GM12891 (cell line): ENCODE measurements around the gene ATF2.
"Not testable (repeated sequence)": the region's sequence is repeated elsewhere in the genome, so short reads cannot be mapped to it uniquely, and the experiment has no call there.

Experiments used
- DNase-seq: peaks from one replicate; pipeline ENCODE4 v3.0.0; 2011; ENCODE audit warnings: low spot score; ENCODE audit not compliant: insufficient read length
- FAIRE-seq: peaks from 2 replicates; lab custom pipeline; 2011; peaks lifted over from hg19 to GRCh38; lab: Jason Lieb, UNC
- PAX5 ChIP-seq: IDR thresholded peaks from 2 replicates; pipeline ENCODE4 v1.6.1; 2011; ENCODE audit warnings: low read length, moderate library complexity, mild to moderate bottlenecking; ENCODE audit not compliant: insufficient read depth, severe bottlenecking
- POLR2A ChIP-seq: IDR thresholded peaks from 2 replicates; pipeline ENCODE4 v1.6.1; 2011; ENCODE audit warnings: low read depth, low read length, control low read depth
- POLR2AphosphoS5 ChIP-seq: IDR thresholded peaks from 2 replicates; pipeline ENCODE4 v1.6.1; 2011; ENCODE audit warnings: low read depth, low read length, control low read depth
- POU2F2 ChIP-seq: IDR thresholded peaks from 2 replicates; pipeline ENCODE4 v1.6.1; 2011; ENCODE audit warnings: low read depth, mild to moderate bottlenecking, control low read depth, low read length, moderate library complexity
- SPI1 ChIP-seq: IDR thresholded peaks from 2 replicates; pipeline ENCODE4 v1.6.1; 2011; ENCODE audit warnings: low read depth, low read length, control low read depth
- TAF1 ChIP-seq: IDR thresholded peaks from 2 replicates; pipeline ENCODE4 v1.6.1; 2011; ENCODE audit warnings: low read depth, low read length, control low read depth

Gene ATF2

DNA sequence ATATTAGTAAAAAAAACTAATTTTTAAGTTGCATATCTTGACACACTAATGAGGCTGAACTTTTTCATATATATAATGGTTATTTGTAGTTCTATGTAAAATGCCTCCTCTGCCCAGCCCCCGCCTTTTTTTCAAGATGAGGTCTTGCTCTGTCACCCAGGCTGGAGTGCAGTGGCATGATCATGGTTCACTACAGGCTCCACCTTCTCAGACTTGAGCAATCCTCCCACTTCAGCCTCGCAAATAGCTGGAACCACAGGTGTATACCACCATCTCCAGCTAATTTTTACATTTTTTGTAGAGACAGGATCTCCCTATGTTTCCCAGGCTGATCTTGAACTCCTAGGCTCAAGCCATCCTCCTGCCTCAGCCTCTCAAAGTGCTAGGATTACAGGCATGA lies 24.3 kb downstream of the ATF2 start:
- TF ChIP-seq TAF1 (no peak), POU2F2 (no peak), POLR2AphosphoS5 (no peak), POLR2A (no peak), PAX5 (no peak), SPI1 (no peak)
- DNase-seq (no peak), FAIRE-seq (no peak)

DNA sequence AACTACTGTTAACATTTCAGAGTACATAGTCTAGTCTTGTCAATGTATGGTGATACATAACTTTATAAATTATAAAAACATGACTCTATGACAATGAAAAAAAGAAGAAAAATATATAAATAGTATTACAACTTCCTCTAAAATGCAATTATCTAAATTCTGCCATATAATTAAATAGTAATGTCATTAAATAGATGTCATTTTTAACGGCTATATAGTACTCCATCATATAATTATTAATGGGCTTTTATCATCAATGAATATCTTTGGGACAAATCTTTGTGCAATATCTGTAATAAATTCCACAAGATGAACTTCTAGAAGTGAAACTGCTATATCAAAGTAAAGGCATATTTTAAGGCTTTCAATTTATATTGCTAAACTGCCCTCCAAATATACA lies 24.8 kb downstream of the ATF2 start:
- FAIRE-seq (no peak), DNase-seq (no peak)
- TF ChIP-seq PAX5: no peak
- TF ChIP-seq POLR2A: no peak
- TF ChIP-seq SPI1: no peak
- no peak for TF ChIP-seq POU2F2
- no peak for TF ChIP-seq POLR2AphosphoS5
- TF ChIP-seq TAF1: no peak

DNA sequence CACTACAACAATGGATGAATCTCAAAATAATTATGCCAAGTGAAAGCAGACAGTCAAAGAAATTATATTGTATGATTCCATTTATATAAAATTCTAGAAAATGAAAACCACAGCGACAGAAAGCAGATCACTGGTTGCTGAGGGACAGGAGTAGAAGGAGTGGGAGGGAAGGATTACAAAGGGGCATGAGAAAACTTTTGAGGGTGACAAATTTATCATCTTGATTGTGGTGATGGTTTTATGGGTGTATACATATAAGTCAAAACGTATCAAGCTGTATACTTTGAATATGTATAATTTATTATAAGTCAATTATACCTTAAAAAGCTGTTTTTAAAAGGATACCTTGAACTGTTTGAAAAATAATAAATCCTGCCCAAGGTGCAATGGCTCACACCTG lies 27.7 kb downstream of the ATF2 start:
- TF ChIP-seq POLR2AphosphoS5 (no peak), SPI1 (no peak), PAX5 (no peak), POU2F2 (no peak), POLR2A (no peak), TAF1 (no peak)
- FAIRE-seq (no peak), DNase-seq (no peak)

DNA sequence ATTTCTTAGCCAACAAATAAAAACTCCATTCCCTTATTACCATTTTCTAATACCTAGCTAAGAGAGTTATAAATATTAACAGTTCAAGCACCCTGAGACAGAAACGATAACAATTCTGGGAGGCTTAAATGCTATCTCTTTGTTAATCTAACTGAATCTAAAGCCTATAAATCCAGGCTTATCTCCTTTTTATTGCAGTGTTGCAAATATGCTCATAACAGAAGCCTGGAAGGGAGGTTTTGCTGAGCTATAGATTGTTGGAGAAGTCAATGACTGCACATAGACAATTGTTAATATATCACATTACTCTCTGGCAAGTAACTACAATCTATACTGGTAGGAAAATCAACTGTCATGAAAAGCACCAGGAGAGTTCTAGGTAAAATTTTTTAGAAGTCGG lies 30.2 kb downstream of the ATF2 start:
- FAIRE-seq (no peak), DNase-seq (no peak)
- no peak for TF ChIP-seq SPI1
- TF ChIP-seq POLR2AphosphoS5: no peak
- no peak for TF ChIP-seq POU2F2
- no peak for TF ChIP-seq POLR2A
- no peak for TF ChIP-seq TAF1
- no peak for TF ChIP-seq PAX5

DNA sequence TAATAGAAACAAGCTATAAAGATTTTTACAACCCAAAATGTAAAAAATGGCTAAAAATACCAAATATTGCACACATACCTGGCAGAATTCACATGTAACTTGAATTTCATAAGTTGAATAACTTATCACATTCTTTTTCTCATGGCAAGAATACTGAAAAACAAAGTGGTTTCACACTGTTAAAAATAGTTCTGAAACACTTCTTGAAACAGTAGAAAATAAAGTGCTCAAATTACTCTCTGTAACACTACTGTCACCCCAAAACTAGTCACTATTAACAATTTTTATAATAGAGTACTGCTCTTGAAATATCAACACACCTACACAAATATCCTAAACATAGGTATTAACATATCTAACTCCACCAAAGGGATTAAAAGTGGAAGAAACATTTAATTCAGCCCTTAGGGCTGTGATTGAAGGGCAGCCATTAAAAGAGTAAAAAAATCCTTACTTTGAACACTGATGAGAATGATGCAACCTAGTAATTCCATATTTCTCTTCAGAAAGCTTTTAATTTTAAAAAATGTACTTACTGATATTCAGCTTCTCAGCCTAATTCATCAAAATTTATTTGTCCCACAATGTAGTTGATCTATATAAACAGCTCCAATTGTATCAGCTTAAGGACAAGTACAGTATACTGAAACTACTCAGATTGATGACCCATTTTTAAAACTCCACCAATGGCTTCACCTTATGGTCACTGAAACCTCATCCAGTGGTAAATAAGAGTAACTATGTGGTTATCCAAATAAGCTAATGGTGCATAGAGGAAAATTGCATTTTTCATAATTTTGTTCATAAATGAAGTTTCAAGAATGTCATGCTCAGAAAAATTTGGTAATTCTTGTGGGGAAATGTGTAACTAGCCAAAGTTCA lies 31.4 kb downstream of the ATF2 start:
- no peak for DNase-seq
- peak; percentile 78 for FAIRE-seq
- no peak for TF ChIP-seq SPI1
- TF ChIP-seq POU2F2: no peak
- no peak for TF ChIP-seq POLR2AphosphoS5
- TF ChIP-seq TAF1: no peak

DNA sequence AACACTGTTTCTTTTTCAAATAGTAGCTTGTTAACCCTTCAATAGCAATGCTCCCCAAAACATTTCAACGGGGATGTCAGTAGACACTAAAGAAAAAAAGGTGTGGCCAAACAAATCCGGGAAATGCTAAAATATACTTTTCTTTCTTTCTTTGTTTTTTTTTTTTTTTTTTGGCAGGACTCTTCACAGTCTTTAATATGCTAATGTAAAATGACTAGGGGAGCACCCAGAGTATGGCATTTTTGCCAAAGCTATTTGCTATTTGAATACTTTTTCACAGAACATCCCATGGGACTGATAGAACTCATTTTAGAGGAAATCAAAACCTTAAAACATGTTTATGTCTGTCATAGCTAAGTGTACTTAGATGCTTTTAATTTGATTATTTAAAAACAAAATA lies 32.1 kb downstream of the ATF2 start:
- FAIRE-seq (peak; percentile 48), DNase-seq (no peak)
- TF ChIP-seq POU2F2 (no peak), SPI1 (no peak), TAF1 (no peak), PAX5 (no peak), POLR2AphosphoS5 (no peak), POLR2A (no peak)

DNA sequence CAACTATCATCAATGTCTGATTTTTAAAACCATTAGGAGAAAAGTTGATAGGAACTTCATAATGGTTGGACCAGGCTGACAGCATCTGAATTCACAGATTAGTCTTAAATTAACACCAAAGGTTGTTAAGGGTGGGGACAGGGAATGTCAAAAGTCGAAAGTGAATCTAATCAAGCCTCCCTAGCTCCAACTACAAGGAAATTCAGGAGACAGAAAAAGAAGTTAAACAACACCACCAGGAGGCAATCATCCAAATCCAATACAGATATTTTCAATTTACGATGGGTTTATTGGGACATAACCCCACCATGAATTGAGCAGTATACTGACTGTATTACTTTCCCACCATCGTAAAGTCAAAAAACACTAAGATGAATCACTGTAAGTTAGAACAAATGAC lies 32.8 kb downstream of the ATF2 start:
- no peak for DNase-seq
- no peak for TF ChIP-seq POU2F2
- no peak for TF ChIP-seq POLR2A
- TF ChIP-seq TAF1: no peak
- no peak for TF ChIP-seq SPI1
- TF ChIP-seq POLR2AphosphoS5: no peak
- TF ChIP-seq PAX5: no peak
- peak; percentile 9 for FAIRE-seq

DNA sequence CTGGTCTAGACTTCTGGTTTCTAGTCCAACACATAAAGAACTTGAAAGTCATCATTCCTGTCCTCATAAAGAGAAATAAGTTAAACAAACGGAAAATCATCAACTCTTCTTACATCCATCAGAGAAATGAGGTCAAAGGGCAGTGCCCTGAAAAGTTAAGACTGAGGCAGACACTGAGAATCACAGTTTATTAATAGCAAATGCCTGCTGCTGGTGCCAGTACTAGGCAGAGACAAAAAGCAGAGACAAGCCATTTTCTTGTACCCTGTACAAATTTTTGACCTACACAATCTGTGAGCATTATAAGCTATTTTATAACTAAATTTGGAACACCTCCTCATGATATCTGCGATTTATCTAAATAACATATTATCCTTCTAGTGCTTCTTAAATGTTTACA lies 36.8 kb downstream of the ATF2 start:
- TF ChIP-seq POLR2A: no peak
- TF ChIP-seq PAX5: no peak
- no peak for TF ChIP-seq POU2F2
- no peak for TF ChIP-seq POLR2AphosphoS5
- TF ChIP-seq TAF1: no peak
- no peak for TF ChIP-seq SPI1
- FAIRE-seq (no peak), DNase-seq (no peak)

DNA sequence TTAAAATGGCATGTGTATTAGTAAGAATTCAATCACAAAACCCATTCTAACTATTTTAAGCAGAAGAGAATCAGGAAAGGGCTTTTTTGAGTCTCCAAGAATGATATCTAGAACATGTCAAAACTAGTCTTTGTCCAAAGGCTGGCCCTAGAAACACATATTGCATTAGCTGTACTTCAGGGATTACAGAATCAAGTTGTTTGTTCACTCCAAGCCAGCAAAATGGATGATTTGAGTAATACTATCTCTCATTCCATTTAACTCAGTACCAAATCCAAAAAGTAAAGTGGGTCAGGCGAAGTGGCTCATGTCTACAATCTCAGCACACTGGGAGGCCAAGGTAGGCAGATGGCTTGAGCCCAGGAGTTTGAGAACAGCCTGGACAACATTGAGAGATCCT lies 41.3 kb downstream of the ATF2 start:
- TF ChIP-seq TAF1 (no peak), POU2F2 (no peak), POLR2A (no peak), SPI1 (no peak), PAX5 (no peak), POLR2AphosphoS5 (no peak)
- DNase-seq: no peak
- no peak for FAIRE-seq

DNA sequence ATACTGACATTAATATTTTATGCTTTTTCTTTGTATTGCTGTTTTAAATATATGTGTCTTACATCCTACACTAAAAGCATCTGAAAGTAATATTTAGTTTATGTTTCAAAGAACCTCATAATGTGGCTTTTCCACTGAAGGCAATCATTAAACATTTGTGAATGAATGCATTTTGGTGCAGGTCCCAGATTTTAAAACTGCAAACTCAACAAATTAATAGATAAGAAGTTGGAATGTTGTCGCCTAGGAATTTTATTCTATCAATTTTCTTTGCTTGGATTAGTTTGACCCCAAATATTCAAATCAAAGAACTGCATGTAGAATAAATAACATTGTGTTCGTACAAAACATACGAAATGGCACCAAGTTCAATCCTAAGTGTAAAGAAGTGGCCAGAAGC lies 44.7 kb downstream of the ATF2 start:
- DNase-seq (no peak), FAIRE-seq (no peak)
- no peak for TF ChIP-seq TAF1
- TF ChIP-seq SPI1: no peak
- no peak for TF ChIP-seq POLR2A
- no peak for TF ChIP-seq POLR2AphosphoS5
- no peak for TF ChIP-seq PAX5
- no peak for TF ChIP-seq POU2F2

DNA sequence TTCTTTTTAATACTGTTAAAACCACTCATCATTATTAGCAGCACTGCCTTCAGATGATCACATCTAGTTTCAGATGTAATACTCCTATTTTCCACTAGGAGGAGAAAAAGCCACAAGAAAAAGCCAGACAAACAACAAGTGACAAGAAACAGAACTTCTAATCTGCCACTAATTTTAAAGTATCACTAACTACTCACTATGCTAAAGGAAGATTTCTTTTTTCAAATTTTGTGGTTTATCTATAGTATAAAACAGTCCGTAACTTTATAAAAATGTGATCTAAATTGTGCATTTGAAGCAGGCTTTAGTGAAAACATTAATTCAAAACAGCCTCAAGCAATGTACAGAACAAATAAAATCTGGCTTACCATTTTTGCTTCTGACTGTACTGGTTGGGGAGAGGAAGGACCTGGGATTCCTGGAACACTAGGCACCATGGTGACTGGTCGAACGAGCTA lies 56.8 kb downstream of the ATF2 start:
- TF ChIP-seq TAF1: no peak
- TF ChIP-seq POLR2AphosphoS5: no peak
- no peak for TF ChIP-seq POU2F2
- TF ChIP-seq POLR2A: no peak
- no peak for TF ChIP-seq PAX5
- TF ChIP-seq SPI1: no peak
- no peak for DNase-seq
- FAIRE-seq: peak; percentile 9

DNA sequence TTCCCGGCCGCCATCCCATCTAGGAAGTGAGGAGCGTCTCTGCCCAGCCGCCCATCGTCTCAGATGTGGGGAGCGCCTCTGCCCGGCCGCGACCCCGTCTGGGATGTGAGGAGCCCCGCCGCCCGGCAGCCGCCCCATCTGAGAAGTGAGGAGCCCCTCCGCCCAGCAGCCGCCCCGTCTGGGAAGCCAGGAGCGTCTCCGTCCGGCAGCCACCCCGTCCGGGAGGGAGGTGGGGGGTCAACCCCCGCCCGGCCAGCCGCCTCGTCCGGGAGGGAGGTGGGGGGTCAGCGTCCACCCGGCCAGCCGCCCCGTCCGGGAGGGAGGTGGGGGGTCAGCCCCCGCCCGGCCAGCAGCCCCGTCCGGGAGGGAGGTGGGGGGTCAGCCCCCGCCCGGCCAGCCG lies 59.9 kb downstream of the ATF2 start:
- not testable (repeated sequence) for DNase-seq, FAIRE-seq
